HepG2 (cell line): Measurements from ENCODE around the gene RPL41. TPM values are rescaled to one million over a fixed set of nuclear protein-coding genes. Genes with fewer than 3 reads are reported as not detected.

ENCODE experiments used
- ZNF7 ChIP-seq: IDR thresholded peaks from 2 replicates; pipeline ENCODE4 v1.6.1; 2016; ENCODE audit warnings: missing biosample characterization, missing genetic modification reagents
- polyA plus RNA-seq, 8 experiments: library from polyadenylated mRNA; depleted of rRNA in 3 of 8; stranded (reverse) in 7 of 8; unstranded in 1 of 8; fragments of >200 nt; fragmentation: Illumina TruSeq in 4 of 8; extraction: Trizol in 4 of 8; gene quantifications; 2 replicates each; pipeline versions ENCODE4 v1.2.1 to v1.2.3, GENCODE V29; 2011 to 2016; ENCODE audit warnings: low read depth in 4 of 8, missing spikeins in 1 of 8, mixed read lengths in 1 of 8; ENCODE audit not compliant: insufficient read depth in 1 of 8
- total RNA-seq, 5 experiments: library from RNA; depleted of rRNA; stranded (reverse); fragments of >200 nt; fragmentation: Illumina TruSeq; extraction: Trizol; gene quantifications; 2 replicates each; pipeline ENCODE4 v1.2.3, GENCODE V29; 2016; ENCODE audit warnings: low read depth in 1 of 5
- TF ChIP-seq, protein P1 (sequence below): sonication (generic); formaldehyde crosslinking; IDR thresholded peaks from 2 replicates; pipeline ENCODE4 v1.9.0; 2021; ENCODE audit warnings: mild to moderate bottlenecking, missing genetic modification reagents
- TF ChIP-seq, protein P2 (sequence below): sonication (generic); formaldehyde crosslinking; conservative IDR thresholded peaks from 2 replicates; pipeline ENCODE4 v1.4.0; 2020; ENCODE audit warnings: missing genetic modification reagents
- TF ChIP-seq, protein P3 (sequence below): sonication (generic); formaldehyde crosslinking; IDR thresholded peaks from 2 replicates; pipeline ENCODE4 v1.4.0; 2020; ENCODE audit warnings: missing genetic modification reagents

Gene RPL41
- total and polyA plus RNA-seq, 2 of the 13 experiments (the other 11 are each of a cell fraction or from before 2014, with no cell fraction given): 4,012 to 7,670 TPM

DNA sequence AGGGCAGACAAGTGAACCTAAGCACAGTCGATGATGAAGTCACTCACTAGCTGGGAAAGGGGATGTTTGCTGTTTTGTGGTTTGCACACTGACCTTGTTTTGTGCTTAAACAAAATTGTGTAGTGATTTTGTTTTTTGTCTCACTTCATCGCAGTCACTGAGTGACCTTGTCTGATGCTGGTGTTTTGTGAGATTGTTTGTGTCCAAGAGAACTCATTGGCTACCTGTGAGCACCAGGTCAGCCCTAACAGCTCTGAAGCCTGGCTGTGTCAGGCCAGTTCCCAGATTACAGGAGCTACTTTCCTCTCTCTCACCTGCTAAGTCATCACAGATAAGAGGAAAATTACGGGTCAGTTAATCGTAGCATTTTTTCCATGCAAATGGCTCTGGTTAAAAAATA, 7.7 kb downstream of the RPL41 start (continued):
- TF ChIP-seq, protein P1, sequence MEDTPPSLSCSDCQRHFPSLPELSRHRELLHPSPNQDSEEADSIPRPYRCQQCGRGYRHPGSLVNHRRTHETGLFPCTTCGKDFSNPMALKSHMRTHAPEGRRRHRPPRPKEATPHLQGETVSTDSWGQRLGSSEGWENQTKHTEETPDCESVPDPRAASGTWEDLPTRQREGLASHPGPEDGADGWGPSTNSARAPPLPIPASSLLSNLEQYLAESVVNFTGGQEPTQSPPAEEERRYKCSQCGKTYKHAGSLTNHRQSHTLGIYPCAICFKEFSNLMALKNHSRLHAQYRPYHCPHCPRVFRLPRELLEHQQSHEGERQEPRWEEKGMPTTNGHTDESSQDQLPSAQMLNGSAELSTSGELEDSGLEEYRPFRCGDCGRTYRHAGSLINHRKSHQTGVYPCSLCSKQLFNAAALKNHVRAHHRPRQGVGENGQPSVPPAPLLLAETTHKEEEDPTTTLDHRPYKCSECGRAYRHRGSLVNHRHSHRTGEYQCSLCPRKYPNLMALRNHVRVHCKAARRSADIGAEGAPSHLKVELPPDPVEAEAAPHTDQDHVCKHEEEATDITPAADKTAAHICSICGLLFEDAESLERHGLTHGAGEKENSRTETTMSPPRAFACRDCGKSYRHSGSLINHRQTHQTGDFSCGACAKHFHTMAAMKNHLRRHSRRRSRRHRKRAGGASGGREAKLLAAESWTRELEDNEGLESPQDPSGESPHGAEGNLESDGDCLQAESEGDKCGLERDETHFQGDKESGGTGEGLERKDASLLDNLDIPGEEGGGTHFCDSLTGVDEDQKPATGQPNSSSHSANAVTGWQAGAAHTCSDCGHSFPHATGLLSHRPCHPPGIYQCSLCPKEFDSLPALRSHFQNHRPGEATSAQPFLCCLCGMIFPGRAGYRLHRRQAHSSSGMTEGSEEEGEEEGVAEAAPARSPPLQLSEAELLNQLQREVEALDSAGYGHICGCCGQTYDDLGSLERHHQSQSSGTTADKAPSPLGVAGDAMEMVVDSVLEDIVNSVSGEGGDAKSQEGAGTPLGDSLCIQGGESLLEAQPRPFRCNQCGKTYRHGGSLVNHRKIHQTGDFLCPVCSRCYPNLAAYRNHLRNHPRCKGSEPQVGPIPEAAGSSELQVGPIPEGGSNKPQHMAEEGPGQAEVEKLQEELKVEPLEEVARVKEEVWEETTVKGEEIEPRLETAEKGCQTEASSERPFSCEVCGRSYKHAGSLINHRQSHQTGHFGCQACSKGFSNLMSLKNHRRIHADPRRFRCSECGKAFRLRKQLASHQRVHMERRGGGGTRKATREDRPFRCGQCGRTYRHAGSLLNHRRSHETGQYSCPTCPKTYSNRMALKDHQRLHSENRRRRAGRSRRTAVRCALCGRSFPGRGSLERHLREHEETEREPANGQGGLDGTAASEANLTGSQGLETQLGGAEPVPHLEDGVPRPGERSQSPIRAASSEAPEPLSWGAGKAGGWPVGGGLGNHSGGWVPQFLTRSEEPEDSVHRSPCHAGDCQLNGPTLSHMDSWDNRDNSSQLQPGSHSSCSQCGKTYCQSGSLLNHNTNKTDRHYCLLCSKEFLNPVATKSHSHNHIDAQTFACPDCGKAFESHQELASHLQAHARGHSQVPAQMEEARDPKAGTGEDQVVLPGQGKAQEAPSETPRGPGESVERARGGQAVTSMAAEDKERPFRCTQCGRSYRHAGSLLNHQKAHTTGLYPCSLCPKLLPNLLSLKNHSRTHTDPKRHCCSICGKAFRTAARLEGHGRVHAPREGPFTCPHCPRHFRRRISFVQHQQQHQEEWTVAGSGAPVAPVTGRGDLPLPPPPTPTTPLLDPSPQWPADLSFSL: peak; percentile 87
- TF ChIP-seq, protein P2, sequence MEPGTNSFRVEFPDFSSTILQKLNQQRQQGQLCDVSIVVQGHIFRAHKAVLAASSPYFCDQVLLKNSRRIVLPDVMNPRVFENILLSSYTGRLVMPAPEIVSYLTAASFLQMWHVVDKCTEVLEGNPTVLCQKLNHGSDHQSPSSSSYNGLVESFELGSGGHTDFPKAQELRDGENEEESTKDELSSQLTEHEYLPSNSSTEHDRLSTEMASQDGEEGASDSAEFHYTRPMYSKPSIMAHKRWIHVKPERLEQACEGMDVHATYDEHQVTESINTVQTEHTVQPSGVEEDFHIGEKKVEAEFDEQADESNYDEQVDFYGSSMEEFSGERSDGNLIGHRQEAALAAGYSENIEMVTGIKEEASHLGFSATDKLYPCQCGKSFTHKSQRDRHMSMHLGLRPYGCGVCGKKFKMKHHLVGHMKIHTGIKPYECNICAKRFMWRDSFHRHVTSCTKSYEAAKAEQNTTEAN (CRISPR knock-in tag): no peak
- no peak for TF ChIP-seq ZNF7 (CRISPR knock-in tag)
- TF ChIP-seq, protein P3, sequence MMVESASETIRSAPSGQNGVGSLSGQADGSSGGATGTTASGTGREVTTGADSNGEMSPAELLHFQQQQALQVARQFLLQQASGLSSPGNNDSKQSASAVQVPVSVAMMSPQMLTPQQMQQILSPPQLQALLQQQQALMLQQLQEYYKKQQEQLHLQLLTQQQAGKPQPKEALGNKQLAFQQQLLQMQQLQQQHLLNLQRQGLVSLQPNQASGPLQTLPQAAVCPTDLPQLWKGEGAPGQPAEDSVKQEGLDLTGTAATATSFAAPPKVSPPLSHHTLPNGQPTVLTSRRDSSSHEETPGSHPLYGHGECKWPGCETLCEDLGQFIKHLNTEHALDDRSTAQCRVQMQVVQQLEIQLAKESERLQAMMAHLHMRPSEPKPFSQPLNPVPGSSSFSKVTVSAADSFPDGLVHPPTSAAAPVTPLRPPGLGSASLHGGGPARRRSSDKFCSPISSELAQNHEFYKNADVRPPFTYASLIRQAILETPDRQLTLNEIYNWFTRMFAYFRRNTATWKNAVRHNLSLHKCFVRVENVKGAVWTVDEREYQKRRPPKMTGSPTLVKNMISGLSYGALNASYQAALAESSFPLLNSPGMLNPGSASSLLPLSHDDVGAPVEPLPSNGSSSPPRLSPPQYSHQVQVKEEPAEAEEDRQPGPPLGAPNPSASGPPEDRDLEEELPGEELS: peak; percentile 15; the same call in 1 of the 2 replicates
